GM21381 (cell line): ENCODE measurements around the gene GUCD1.
"Not testable (repeated sequence)": the region's sequence is repeated elsewhere in the genome, so short reads cannot be mapped to it uniquely, and the experiment has no call there.

Experiments
- ATAC-seq: cut with Tn5 transposase; IDR thresholded peaks from one replicate; pipeline ENCODE4 v1.9.1; 2021; ENCODE audit warnings: mild to moderate bottlenecking, moderate library complexity; ENCODE audit not compliant: unreplicated experiment

GUCD1 gene

DNA sequence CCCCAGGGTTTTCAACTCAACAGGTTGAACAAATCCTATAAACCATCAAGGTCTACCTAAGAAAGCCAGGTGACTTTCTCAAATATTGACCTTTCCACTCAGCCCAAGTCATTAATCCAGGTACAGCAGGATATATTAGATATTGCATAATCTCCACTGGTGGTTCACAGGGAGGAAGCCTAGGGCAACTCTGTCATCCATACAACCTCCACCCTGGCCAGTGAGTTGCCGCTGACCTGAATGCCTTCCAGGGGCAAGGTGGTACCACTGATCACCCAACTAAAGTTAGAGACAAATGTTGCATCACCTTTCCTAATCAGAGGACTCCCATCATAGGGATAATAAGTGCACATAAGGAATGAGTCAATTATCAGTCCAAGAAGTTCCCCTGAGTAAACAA lies 22.9 kb downstream of the GUCD1 start:
- no peak for ATAC-seq

DNA sequence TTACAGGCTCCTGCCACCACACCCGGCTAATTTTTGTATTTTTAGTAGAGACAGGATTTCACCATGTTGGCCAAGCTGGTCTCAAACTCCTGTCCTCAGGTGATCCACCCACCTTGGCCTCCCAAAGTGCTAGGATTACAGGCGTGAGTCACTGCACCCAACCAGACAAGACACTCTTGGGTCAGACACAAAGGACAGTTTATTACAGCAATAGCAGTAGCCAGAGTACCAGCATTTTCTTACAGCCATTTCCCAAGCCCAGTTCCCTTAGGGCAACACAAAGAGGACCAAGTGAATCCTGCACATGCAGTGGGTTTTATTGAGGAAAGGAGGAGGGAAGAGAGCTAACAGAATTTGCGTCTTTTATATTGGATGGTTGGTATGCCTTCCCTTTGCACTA lies 24.0 kb downstream of the GUCD1 start:
- not testable (repeated sequence) for ATAC-seq

DNA sequence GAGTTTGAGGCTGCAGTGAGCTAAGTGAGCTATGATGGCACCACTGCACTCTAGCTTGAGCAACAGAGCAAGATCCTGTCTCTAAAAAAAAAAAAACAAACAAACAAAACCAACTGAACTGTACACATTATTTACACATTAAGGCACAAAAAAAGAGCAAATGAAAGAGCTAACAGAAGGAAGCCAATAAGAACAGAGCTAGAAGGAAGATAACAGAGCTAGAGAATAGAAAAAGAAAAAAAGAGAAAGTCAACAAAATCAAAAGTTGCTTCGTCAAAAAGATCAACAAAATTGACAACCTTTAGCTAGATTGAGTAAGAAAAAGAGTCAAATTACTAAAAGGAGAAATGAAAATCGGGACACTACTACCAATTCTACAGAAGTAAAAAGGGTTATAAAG lies 25.0 kb downstream of the GUCD1 start:
- no peak for ATAC-seq

DNA sequence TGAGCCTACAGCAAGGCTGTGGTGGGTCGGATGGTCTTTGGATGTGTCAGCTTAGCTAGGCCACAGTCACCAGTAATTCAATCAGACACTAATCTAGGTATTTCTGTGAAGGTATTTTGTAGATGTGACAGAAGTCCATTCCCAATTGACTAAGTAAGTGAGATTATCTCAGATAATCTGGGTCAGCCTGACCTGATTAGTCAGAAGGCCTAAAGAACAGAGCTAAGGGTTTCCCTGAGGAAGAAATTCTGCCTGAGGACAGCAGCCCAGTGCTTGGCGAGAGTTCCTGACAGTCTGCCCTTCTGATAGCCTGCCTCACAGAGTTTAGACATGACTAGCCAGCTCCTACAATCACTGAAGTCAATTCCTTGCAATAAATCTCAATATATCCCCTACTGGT lies 28.7 kb downstream of the GUCD1 start:
- no peak for ATAC-seq

DNA sequence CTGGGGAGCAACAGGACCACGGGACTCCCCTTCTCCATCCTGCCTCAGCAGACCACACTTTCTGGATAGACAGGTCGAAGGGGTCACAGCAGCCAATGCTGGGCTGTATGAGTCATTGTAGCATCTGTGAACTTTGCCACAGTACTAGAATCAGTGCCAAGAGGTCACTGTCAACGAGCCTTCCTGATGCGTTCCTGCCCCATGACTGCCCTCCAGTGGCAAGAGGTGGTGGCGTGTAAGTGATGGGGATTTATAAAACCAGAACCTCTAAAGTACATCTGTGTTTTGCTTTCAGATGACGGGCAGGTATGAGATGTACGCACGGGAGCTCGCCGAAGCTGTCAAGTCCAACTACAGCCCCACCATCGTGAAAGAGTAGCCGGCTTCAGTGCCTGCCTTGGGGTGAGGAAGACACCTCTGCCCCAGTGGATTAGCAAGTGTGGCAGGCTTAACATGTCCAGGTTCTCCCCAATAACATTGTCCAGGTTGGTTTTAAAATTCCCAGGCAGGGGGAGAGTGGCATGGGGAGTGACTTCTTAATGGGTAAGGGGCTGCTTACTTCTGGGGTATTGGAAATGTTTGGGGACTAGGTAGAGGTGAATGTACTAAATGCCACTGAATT lies 29.4 kb downstream of the GUCD1 start:
- no peak for ATAC-seq

DNA sequence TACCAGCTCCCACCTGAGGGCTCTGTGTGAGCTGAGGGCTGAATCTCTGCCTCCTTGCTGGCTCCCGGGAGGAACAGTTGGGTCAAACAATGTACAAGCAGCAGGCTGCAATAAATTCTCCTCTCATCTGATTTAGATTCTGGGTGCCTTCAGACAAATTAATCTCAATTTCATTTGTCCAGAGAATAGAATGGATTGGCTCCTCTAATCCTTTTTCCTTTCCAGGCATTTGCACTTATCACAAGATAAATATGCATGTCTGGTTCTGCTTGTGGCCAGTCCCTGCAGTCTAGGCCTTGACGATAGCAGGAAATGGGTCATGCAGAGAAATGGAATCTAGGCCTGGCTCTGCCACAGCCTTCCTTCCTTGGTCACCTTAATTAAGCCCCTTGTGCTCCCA lies 31.1 kb downstream of the GUCD1 start:
- ATAC-seq, result no peak

DNA sequence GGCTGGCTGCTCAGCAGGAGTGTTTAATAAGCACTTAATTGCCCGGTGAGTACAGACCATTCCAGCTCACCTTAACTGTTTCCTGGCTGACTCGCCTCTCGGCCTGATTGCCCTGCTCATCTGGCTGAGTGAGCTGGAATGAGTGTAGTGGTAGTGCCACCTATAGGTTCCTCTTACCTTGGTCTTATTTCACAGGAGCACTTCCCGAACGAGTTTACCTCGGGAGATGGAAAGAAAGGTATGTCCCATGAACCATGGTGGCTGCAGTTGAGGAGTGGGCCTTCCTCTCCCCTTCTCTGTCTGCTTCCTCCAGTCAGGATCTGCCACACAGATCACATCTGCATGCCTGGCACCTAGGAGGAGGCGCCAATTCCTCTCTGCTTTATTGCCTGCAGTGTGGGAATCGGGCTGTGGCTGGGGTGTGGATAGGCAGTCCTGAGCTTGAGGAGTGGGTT lies 33.1 kb downstream of the GUCD1 start:
- ATAC-seq, result no peak

DNA sequence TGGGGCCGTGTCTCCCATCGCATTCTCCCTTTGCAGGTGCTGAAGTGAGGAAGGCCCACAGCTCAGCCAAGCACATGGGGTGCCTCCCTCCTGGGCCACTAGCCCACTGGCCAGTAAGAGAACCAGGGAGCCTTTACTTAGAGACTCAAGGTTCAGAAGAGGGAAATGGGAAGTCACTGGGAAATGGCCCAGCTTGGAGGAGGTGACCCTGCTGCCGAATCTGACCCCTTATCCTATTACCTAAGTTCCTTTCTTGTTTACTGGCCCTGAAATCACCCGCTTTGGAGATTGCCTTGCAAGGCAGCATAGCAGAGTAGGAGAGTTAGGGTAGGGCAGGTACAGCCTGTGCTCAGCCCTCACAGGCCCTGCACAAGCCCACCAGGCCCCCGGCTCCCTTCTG lies 35.4 kb downstream of the GUCD1 start:
- ATAC-seq, result no peak

DNA sequence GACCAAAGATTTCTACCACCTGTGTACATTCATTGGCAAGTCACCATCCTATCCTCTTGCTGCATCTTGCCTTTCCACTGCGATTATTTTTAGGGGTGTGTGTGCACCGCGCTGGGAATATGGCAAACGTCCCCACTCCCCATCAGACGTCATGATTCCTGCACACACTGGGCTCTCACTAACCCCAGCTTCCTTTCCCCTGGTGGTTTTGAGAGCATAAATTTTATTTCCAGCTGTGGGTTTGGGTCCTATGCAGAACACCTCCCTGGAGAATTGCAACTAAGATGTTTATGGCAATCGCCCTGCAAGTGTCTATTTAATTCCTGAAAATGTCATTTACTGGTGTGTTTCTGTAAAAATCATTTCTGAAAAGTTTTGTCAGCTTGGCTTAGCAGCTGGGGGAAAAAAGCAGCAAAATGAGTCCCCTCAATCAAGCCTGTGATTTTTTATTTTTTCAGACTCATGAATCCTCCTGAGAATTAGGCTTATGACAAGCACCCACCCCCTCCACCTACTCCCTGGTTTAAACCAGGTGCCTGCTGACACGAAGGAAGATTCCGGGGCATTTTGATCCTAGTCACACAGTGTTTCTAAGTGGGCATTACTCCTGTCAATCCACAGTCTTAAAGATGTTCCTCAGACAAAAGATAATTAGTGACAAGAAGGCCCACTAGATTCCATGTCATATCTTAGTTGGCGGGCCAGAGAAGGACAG lies 36.0 kb downstream of the GUCD1 start:
- no peak for ATAC-seq

DNA sequence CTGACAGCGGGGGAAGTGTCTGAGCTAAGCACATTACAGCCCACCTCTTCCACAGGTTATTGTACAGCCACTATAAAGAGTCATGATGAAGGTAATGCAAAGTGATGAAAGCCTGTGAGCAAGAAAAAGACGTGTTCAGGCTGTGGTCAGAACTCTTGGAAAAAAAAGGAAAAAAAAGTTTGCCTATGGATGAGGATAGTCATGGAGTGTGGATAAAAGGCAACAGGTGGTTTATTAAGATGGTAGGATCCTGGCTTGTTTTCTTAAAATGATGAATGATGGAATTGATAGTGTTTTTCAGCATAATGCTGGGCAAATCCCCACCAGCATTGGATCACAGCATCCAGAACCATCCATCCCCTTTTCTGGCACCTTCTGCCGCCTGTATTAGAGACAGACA lies 36.7 kb downstream of the GUCD1 start:
- ATAC-seq, result no peak

DNA sequence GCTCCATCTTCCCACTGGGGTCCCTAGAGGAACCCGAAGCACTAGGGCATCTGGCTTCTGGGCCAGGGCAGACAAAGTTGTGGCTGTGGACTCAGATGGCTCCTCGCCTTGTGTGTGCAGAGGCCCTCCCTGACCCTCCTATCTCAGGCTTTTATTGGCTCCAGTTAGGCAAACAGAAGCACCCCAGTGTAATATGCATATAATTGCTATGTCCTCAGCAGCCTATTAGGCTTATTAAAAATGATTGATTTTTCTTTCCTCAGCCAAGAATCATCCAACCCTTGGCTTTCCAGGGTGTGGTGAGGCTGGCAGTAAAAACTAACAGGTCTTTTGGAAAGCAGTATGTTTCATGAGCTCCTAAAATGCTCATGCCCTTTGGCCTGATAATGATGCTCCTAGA lies 37.5 kb downstream of the GUCD1 start:
- ATAC-seq, result no peak

DNA sequence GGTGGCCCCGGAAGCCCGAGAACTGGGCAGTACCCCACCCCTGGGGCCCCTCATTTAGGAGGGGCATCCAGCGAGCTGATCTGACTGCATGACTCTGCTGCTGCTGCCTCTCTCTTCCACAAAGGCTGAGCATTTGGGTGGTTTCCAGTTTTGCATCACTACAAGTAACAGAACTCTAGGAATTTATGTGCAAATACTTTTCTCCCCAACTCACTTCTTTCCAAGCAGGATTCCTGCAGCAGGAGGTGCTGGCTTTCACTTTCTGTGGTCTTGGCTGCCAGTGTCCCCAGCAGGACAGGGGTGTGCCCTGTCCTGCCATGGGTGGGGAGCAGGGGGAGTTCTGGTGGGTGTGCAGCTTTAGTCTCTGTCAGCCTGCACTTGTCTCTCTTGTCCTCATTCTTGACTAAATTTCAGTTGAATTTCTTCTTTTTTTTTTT lies 38.6 kb downstream of the GUCD1 start:
- ATAC-seq, result no peak

DNA sequence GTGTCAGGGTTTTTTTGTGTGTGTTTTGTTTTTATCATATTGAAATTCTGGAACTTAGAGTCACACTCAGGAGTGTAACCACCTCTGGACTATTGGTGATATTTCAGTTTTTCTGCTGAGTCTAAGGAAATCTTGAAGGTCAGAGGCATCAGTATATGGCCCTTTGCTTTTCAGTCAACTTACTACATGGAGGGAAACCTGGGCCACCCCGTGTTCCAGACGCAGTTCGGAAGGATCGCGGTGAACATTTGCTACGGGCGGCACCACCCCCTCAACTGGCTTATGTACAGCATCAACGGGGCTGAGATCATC lies 40.0 kb downstream of the GUCD1 start:
- no peak for ATAC-seq

DNA sequence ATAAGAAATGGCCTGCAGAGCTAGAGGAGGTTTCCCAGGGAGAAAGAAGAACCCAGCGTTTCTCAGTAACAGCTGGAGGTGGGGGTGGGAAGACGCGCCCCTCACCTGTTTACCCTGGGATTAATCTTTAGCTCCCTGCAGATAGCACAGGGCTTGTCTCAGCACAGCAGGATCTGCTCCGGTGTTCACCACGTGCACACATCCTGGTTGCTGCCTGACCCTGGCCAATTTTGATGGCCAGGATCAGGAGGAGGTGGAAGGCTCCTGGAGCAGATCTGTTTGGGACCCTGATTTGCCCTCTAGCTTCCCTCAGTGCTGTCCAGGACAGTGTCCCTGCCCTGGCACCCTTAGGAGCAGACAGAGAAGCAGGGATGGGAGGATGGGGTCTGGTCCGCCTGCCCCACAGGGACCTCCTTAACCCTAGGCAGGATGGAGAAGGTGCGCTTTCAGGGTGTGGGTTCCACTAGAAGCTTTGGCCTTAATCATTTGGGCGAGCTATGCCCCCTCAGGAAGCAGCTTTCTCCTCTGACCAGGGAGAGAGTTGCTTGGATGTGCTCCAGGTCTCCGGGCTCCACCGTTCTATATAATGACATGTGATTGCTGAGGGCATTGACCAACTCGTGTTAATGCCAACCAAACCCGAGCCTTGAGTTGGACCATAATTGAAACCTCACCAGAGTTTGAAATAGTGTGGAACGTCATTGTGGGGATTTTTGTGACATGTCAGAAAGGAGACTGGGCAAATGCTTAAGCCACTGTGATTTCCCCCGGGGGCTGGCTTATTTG lies 40.5 kb downstream of the GUCD1 start:
- no peak for ATAC-seq

DNA sequence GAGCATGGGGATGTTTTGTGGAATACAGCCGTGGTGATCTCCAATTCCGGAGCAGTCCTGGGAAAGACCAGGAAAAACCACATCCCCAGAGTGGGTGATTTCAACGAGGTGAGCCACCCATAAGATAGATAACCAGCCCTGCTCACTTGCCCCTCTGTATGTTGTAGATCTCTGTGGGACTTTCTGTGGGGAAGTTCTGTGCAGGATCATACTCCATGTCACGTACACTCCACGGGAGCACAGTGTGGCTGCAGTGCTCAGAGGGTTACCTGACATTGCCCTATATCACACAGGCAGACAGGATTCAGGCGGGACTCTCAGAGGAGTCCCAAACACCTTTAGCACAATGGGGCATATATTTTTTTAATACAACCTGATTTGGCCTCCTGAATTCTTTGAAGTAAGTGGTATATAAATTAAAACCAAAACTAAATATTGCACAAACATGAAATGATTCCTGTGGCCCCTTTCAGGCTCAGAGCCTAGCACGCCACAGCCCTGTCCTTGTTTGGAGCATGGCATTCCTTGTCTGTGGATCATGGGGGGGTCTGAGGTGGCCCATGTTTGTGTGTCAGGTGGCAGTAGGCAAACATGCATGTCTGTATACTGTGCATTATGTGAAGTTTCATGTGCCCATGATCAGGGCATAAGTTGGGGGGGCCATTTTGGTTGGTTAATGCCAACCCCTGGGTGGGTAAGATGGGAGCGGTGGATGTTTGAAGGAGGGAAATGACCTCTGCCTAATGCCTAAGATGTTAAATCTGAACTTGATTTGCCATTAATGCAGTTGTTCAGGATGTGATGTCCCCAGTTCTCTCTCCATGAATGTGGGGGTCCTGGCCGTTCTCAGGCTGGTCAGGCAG lies 41.3 kb downstream of the GUCD1 start:
- no peak for ATAC-seq

DNA sequence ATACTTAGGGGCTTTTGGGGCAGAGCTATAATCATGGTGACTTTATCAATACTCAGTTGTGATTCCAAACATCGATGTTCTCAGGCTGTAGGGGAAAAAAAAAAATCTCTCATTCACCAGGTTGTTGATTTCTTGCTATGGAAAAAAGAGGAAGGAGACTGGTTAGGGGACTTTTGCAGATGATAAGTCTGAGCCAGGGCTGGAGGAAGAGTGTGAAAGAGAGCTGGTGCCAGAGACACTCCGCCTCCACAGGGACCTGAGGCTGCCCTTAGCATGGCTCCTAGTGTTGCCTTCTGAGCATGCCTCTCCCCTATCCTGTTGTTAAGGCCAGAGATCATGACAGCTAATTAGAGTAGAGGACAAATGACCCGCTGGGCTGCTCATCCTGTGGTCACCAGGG lies 42.9 kb downstream of the GUCD1 start:
- ATAC-seq, result no peak

DNA sequence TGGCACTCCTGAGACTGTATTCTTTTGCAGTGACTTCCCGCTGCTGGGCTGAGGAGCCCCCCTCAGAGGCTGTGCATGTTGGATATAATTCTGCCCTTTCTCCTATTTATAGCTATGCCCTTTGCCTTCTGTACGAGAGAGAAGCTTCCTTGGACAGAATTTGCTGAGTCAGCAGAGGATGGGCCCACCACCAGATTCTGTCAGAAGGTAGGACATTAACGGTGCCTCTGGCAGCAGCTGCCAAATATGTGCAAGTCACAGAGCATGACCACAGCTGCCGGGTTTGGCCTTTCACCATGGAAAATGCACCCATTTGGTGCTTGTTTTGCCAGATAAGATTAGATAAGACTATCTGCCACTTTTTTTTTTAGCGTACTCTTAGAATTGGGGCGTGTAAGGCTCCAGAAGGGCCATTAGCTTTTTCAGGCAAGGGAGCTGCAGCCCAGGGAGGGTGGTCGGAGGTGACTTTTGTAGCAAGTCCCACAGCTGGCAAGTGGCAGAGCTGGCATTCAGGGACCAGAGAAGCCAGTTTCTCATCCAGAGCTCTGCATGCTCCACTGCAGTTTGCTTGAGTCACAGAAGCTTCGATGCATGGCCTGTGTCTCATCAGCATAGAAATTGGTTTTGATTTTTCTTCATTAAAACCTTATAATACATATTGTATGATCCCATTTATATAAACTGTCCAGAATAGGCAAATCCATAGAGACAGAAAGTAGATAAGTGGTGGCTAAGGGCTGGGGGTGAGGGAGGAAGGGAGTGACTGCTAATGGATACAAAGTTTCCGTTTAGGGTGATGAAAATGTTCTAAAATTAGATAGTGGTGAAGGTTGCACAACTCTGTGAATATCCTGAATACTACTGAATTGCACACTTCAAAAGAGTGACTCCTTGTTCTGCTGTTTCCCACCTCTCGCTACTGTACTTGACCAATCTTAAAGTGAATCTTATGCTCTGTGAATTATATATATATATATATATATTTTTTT lies 44.0 kb downstream of the GUCD1 start:
- ATAC-seq, result no peak

DNA sequence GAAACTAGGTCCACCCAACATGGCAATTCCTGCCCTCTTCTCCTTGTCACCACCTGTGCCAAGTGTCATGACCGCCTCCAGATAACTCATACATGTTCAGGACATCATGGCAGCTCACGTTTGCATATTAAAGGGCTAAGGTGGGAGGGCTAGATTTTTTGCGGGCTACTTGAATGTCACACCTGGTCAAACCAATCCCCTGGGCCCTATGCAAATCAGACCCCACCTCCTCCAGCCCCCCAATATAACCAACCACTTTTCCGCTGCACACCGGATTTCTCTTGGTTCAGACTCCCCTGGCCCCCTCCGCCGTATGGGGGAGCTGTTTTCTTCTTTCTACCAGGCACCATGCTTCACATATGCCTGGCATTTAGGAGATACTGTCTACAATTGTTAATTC lies 47.2 kb downstream of the GUCD1 start:
- ATAC-seq, result no peak

DNA sequence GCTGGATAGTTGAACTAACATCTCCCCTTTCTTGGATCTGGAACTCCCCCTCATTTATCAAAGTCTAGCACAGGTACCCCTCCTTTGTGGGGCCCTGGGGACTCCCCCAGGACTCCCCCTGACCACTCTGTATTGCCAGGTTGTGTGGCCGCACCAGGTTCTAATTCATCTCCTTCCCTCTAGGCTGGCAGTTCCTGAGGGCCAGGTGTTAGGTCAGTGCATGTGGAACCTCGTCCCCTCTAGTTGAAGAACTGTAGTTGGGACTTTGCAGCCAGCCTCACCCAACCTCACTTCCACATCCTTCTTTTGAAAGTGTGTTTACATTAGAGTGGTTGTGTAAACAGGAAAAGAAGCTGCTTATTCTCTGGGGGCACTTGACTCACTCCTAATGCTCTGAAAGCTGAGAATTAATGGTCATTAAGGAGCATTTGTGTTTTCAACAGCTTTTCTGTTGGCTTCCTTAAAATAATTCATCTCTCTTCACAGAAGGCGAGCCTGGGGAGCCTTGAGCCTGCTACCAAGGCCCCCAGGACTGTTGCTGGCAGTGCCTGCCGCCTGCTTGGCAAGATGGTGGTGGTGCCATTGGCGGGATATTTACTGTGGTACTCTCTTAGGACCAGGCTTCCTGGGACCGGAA lies 48.0 kb downstream of the GUCD1 start:
- no peak for ATAC-seq
